Body of pancreas (tissue), 4 donors: ENCODE data around the gene ARPIN.
"Not testable (repeated sequence)": the region's sequence is repeated elsewhere in the genome, so short reads cannot be mapped to it uniquely, and the experiment has no call there.

ENCODE experiments used
- POLR2A ChIP-seq, 3 donors: fragments of 450-650 bp; IDR thresholded peaks; one replicate each; pipeline ENCODE4 v1.6.1; 2016; ENCODE audit warnings: antibody characterized with exemption in 3 of 3, mild to moderate bottlenecking in 2 of 3
- TF ChIP-seq, protein P1 (sequence below), 7 experiments: fragments of 450-650 bp in 4 of 7; fragments of 200-600 bp in 3 of 7; sonication (generic) in 3 of 7; IDR thresholded peaks; one replicate each; pipeline ENCODE4 v1.5.1; 2016 to 2019; ENCODE audit warnings: antibody characterized with exemption in 7 of 7

DNA sequence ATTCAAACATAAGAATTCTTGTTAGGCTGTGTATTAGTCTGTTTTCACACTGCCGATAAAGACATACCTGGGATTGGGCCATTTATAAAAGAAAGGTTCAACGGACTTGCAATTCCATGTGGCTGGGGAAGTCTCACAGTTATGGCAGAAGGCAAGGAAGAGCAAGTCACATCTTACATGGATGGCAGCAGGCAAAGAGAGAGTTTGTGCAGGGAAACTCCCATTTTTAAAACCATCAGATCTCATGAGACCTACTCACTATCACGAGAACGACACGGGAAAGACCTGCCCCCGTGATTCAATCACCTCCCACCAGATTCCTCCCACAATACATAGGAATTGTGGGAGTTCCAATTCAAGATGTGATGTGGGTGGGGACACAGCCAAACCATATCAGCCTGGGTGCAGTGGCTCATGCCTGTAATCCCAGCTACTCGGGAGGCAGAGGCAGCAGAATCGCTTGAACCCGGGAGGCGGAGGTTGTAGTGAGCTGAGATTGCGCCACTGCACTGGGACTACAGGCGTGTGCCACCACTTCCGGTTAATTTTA lies 42.8 kb upstream of the ARPIN start:
- TF ChIP-seq, protein P1, sequence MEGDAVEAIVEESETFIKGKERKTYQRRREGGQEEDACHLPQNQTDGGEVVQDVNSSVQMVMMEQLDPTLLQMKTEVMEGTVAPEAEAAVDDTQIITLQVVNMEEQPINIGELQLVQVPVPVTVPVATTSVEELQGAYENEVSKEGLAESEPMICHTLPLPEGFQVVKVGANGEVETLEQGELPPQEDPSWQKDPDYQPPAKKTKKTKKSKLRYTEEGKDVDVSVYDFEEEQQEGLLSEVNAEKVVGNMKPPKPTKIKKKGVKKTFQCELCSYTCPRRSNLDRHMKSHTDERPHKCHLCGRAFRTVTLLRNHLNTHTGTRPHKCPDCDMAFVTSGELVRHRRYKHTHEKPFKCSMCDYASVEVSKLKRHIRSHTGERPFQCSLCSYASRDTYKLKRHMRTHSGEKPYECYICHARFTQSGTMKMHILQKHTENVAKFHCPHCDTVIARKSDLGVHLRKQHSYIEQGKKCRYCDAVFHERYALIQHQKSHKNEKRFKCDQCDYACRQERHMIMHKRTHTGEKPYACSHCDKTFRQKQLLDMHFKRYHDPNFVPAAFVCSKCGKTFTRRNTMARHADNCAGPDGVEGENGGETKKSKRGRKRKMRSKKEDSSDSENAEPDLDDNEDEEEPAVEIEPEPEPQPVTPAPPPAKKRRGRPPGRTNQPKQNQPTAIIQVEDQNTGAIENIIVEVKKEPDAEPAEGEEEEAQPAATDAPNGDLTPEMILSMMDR (IDR thresholded peaks at IDR 0.05), result not testable (repeated sequence)
- TF ChIP-seq POLR2A (IDR thresholded peaks at IDR 0.05), result not testable (repeated sequence)
